ENCODE data around the gene RPL38. TPM values are rescaled to one million over a fixed set of nuclear protein-coding genes. Genes with fewer than 3 reads are reported as not detected.

The RPL38 gene
- total RNA-seq, 1 experiment from 2014 or later = 762 TPM

GRCh38 chr17:74249590-74250270 is 46.3 kb downstream of the RPL38 start:
- DNase-seq (ENCODE audit: low spot score) = no peak

GRCh38 chr17:74250324-74250995 is 47.0 kb downstream of the RPL38 start:
- no peak for DNase-seq (ENCODE audit: low spot score)

GRCh38 chr17:74251051-74251450 is 47.6 kb downstream of the RPL38 start:
- no peak for DNase-seq (ENCODE audit: low spot score)

- DNase-seq (ENCODE audit: low spot score) = no peak
Observed at GRCh38 chr17:74251569-74251968, 48.1 kb downstream of the RPL38 start.

- no peak for DNase-seq (ENCODE audit: low spot score)
Observed at GRCh38 chr17:74252211-74252610, 48.7 kb downstream of the RPL38 start.

- DNase-seq (ENCODE audit: low spot score) = no peak
Observed at GRCh38 chr17:74253036-74253435, 49.6 kb downstream of the RPL38 start.

- DNase-seq (ENCODE audit: low spot score) = no peak
Observed at GRCh38 chr17:74257311-74257710, 53.8 kb downstream of the RPL38 start.

- DNase-seq (ENCODE audit: low spot score) = no peak
Observed at GRCh38 chr17:74259667-74260524, 56.4 kb downstream of the RPL38 start.

Other genes with a start within 250 kb of the RPL38 start
- gene TTYH2, start 9.9 kb downstream of the RPL38 start, total RNA-seq (2014; rRNA removed; shearing (Covaris generic)) = 3.0 and 9.3 TPM in 2 replicates
- not detected in 2 replicates for gene DNAI2, start 70.6 kb downstream of the RPL38 start, total RNA-seq (2014; rRNA removed; shearing (Covaris generic))
- not detected in 2 replicates for gene KIF19, start 122.5 kb downstream of the RPL38 start, total RNA-seq (2014; rRNA removed; shearing (Covaris generic))
- not detected in 2 replicates for gene BTBD17, start 158.2 kb downstream of the RPL38 start, total RNA-seq (2014; rRNA removed; shearing (Covaris generic))
- gene GPR142, start 163.8 kb downstream of the RPL38 start, total RNA-seq (2014; rRNA removed; shearing (Covaris generic)) = not detected in 2 replicates
- gene GPRC5C, start 228.4 kb downstream of the RPL38 start, total RNA-seq (2014; rRNA removed; shearing (Covaris generic)) = 63.4 and 78.9 TPM in 2 replicates

All from H4 (cell line).